HK-2 (cell line): Measurements from ENCODE around the gene C11orf24.
A peak's percentile ranks its signal among the peaks of the same experiment; 100 is the strongest.

Experiments used
- DNase-seq: peaks from one replicate; pipeline ENCODE4 v3.0.0-alpha.2; 2018; ENCODE audit not compliant: unreplicated experiment

The C11orf24 gene

DNA sequence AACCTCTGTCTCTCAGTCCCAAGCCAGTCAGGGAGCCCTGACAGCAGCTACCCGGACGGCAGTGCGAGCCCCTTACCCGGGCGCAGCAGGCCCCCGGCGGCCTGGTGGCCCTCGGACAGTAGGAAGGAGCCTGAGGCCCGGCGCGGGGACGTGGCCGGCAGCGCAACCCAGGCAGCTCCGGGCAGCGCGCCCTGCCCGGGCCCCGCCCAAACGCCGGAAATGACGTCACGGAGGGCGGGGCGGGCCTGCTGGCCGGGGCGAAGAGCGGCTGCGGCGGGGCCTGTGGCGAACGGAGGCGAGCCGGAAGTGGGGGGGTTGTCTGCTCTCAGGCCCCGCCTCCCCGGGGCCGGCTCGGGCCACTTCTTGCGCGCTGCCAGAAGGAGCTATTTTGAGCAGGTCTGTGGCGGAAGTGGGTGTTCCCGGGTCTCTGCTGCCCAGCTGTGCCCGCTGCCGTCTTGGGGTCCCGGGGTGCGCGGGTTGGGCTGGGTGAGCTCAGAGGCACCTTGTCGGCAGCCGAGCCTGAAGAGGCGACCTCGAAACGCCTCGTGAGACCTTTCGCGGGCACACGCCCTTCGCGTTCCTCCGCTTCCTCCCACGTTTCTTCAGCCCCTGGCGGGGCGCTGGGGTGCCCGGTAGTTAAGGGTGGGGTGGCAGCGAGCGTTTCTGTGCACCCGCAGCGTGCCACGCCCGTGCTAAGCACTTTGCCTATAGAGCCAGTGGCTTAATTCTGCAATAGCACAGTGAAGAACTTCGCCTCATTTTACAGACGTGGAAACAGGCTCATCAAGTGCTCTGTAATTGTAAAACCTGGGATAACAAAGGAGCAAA, at the start of gene C11orf24:
Gene C11orf24 (minus strand): TSS at position 193 of the 828 bp plus-strand sequence. CDS start 8,206 bp downstream, outside the sequence.
- DNase-seq: peak; percentile 87

DNA sequence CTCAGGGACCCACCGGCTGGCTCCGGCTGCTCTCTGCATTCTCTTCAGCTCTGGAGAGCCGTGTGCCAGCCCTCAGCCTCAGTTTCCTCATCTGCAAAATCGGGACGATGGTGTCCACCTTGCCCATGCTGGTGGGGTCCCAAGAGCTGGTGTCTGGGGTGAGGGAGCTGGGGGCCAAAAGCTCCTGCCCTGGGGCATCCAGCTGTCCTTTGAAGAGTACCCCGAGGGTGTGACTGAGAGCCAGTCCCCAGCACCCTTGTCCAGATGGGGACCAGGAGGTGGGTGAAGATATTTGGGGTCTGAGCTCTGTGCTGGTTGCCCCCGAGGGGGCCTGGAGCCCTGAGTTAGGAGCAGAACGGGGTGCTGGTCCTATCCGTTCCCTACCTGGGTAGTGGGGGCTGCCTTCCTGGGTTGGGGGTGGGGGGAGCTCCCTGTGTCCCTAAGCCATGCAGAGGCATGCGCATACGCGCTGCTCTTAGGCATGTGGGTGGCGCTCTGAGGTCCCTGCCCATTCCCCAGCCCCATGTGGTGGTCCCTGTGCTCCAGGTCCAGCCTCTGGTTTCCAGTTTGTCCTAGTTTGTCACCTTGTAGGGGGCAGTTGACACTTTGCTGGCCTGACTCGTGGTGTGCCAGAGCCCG, 45.5 kb upstream of the C11orf24 start:
- no peak for DNase-seq

GRCh38 chr11:68315171-68315920, 43.6 kb upstream of the C11orf24 start:
- DNase-seq: no peak

- peak; percentile 43 for DNase-seq
Observed at GRCh38 chr11:68314203-68315170, 42.7 kb upstream of the C11orf24 start.

GRCh38 chr11:68313574-68314202, 41.9 kb upstream of the C11orf24 start:
- DNase-seq: no peak

- DNase-seq: no peak
Observed at GRCh38 chr11:68312780-68313573, 41.2 kb upstream of the C11orf24 start.

DNA sequence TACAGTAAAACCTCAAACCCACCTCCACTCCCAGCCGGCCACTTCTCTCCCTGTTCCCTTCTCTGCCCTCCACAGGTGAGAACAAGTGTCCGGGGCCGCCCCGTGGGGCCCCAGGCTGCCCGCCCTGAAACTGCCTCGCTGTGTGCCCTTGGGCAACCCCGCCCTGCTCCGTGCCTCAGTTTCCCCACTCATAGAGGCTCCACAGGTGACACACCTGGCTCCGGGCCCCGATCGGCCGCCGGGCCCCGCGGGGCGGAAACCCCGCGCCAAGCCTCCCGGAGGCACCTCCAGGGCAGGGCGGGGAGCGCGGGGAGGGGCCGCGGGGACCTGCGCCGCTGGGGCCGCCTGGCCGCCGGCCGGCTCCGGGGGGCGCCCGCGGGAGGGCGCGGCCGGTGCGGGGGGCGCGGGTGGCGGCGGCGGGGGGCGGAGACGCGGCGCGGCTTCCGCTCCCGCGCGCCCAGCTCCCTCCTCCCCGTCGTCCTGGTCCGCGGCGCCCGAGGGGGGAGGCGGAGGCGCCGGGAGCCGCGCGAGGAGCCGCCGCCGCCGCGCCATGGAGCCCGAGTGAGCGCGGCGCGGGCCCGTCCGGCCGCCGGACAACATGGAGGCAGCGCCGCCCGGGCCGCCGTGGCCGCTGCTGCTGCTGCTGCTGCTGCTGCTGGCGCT, 40.5 kb upstream of the C11orf24 start, which contains the start of gene LRP5:
Gene LRP5 (plus strand): TSS at position 475 of the 663 bp plus-strand sequence. CDS start 124 bp downstream, at position 599.
- DNase-seq: no peak

DNA sequence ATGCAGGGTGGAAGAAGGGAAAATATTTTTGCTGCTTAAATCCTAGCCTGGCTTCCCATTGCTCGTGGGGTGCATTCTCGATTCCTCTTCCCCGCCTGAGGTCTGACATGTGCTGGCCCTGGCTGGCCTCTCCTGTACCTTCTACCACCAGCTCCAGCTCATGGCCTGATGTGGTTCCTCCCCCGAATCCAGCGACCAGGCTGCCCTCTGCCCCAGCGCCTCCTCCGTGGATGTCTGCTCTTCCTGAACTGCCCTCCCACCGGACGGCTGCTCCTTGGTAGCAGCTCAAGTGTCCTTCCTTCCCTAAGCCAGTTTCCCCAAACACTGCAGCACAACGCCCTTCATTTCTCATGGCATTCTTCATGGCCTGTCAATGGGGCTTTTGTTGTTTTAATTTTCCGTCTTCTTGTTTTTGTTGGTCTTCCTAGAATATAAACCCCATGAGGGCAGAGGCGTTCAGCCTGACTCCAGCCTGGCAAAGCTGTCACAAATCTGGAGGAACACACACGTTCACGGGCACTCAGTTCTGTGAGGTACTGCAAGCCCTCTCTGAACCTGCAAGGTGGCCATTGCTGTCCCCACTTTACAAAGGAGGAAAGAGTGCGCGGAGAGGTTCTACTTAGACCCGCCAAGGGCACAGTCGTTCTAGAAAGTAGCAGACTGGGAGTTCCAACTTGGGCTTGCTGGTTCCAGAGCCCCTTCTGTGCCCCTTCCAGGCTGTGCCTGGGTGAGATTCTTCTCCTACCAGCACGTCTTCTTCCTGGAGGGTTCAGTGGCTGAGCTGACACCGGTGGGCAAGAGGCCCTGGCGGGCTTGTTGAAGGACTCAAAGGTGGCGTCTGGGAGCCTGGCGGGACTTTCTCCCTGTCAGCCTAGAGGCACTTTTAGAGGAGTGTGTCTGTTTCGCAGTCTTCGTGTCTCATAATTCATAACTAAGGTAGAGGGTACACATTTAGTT, 39.7 kb upstream of the C11orf24 start:
- DNase-seq: no peak

- DNase-seq: no peak
Observed at GRCh38 chr11:68309621-68310185, 37.9 kb upstream of the C11orf24 start.

- no peak for DNase-seq
Observed at GRCh38 chr11:68308068-68308467, 36.3 kb upstream of the C11orf24 start.

DNA sequence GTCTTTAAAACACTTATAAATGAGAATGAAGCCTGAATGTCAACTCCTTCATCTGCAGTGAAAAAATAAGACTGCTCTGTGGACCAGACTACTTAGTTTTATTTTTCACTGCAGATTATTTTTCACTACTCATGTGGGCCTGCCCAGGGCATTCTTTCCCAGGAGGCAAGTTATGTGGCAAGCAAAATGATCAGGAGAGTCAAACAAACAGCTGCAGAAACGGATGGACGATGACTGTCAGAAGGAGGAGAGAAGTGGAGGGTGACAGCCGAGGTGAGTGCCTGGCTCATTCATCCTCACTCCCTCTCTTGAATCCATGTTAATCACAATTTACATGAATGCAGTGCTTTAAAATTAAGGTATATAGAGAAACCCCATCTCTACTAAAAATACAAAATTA, 34.9 kb upstream of the C11orf24 start:
- no peak for DNase-seq

GRCh38 chr11:68303982-68304780, 32.4 kb upstream of the C11orf24 start:
- no peak for DNase-seq

GRCh38 chr11:68303083-68303482, 31.3 kb upstream of the C11orf24 start:
- no peak for DNase-seq

GRCh38 chr11:68302670-68303069, 30.9 kb upstream of the C11orf24 start:
- peak; percentile 42 for DNase-seq

DNA sequence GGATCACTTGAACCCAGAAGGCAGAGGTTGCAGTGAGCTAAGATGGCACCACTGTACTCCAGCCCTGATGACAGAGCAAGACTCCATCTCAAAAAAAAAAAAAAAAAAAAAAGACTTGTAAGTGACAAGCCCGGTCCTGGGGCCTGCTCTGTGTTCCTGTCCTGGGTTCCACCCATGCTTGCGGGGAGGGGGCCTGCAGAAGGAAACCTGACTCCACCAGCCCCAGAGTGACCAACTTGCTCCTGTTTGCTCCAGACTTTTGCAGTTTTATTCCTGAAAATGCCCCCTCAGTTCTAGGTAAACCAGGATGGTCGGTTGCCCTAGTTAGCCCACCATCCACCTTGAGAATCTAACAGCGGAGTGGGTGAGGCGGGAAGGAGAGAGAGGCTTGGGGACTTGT, 30.5 kb upstream of the C11orf24 start:
- DNase-seq: no peak

- DNase-seq: no peak
Observed at GRCh38 chr11:68300076-68300830, 28.5 kb upstream of the C11orf24 start.
